GM18502 (cell line): ENCODE measurements around the gene PHF2.

Experiments used
- ATAC-seq: cut with Tn5 transposase; IDR thresholded peaks from one replicate; pipeline ENCODE4 v1.9.1; 2021; ENCODE audit warnings: mild to moderate bottlenecking; ENCODE audit not compliant: unreplicated experiment, poor library complexity

The PHF2 gene

DNA sequence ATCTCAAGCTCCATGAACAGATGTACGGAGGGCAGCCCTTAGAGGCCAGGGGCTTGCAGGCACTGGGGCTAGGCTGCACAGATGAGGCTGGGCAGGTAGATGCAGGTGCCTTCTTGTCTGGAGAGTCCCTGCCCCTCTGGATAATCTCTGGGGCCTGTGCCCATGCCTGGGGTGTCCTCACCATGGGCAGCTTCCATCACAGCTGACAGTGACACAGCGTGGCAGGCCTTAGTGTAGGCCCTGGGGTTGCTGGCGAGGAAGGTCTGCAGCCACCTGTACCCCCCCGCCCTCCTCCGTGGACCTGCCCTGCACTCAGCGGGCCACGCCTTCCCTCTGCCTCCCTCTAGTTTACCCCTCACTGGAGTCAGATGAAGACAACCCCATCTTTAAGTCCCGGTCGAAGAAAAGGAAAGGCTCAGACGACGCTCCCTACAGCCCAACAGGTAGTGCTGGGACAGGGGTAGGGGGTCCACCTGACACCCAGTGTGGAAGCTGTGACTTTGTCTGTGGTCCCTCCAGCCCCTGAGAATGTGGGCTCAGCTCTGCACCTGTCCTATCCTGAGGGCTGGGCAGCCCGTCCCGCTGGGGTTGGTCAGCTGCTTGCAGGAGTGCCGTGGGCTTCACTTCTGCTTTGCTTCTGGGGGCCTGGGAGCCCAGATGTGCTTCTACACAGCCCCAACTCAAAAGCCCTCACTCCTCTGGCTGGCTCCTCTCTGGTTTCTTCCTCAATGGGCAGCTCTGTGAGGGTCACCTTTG lies 98.4 kb downstream of the PHF2 start:
- no peak for ATAC-seq

DNA sequence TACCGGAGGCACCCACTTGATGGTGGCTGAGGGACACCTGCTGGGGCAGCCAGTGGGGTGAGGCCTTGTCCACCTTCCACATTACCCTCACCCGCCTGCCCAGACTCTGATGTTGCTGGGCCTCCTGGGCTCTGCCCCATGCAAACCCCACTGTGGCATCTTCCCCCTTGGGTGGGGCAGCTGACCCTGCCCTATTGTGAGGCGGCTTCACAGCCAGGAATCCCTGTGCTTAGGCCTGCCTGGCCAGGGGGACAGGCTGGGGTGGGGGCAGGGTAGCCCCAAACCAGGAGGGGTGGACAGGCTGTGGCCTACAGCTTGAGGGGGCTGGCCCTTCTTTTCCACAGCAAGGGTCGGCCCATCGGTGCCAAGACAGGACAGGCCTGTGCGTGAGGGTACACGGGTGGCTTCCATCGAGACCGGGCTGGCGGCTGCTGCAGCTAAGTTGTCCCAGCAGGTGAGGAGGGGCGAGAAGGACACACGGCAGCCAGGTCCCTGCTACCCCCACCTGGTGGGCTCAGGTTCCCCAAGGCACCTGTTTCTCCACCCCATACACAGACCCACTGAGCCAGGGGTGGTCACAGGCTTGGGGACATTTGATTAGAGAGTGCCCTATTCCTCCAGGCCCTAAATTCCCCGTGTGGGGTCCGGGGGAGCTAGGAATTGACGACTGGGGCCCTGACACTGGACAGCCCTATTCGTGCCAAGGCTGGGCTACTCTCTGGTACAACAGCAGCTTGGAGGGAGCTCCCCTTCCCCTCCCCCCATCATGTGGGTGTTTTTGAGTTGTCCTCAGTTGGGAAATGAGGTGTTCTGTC lies 99.2 kb downstream of the PHF2 start:
- no peak for ATAC-seq

DNA sequence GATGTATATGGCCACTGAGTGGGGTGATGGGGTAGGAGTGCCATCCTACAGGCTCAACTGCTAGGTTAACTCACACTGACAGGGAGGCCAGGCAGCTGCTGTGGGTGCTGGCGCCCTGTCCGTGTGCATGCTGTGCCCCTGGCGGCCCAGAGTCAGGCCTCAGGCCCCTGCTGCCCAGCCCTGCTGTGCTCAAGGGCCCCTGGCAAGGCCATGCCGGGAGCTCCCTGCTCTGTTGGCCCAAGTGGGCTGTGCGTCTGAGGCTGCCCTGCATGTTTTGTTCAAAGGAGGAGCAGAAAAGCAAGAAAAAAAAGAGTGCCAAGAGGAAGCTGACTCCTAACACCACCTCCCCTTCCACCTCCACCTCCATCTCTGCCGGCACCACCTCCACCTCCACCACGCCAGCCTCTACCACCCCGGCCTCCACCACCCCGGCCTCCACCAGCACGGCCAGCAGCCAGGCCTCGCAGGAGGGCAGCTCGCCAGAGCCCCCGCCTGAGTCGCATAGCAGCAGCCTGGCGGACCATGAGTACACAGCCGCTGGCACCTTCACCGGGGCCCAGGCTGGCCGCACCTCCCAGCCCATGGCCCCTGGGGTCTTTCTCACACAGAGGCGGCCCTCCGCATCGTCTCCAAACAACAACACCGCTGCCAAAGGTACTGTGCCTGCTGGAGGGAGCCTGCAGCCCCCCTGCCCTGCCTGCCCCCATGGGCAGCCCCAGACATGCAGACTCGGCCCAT lies 100.1 kb downstream of the PHF2 start:
- no peak for ATAC-seq

GRCh38 chr9:93677048-93677571 lies 100.7 kb downstream of the PHF2 start:
- ATAC-seq: no peak

GRCh38 chr9:93677641-93678136 lies 101.3 kb downstream of the PHF2 start:
- no peak for ATAC-seq

DNA sequence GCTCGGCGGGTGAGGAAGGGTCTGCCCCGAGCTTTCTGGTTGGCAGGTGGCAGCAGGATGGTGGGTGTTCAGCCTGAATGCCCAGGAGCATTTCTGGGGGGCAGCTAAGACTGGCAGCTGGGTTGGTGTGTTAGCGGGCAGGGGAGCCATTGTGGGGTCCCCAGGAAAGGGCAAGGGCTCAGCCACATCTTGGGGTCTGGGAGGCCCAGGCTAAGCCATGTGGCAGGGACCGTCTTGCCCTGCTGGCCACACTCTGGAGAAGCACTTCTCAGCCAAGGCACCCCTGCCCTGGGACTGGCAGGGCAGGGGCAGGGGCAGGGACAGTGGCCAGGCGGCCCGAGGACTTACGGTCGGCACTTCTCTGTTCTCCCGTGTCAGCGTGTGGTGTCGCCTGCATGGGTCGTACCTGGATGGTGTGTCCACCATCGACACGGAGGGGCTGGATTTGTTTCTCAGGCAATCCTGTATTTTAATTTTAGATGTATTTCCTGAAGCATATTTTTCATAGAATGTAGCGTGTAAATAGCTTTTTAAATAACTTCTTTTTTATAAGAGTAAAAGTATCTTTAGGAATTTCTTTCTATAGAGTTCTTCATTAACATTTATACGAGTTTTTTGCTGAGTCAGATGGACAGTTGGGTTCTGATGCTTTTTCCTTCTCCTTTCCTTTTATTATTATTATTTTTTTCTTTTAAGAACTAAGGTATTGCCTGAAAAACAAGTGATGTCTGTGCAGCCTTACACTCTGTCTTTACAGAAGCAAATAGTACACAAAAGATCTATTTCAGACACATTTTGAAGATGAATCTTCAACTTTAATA lies 102.0 kb downstream of the PHF2 start:
- no peak for ATAC-seq

- ATAC-seq: no peak
These were observed 103.4 kb downstream of the PHF2 start for GRCh38 chr9:93679536-93680442.

DNA sequence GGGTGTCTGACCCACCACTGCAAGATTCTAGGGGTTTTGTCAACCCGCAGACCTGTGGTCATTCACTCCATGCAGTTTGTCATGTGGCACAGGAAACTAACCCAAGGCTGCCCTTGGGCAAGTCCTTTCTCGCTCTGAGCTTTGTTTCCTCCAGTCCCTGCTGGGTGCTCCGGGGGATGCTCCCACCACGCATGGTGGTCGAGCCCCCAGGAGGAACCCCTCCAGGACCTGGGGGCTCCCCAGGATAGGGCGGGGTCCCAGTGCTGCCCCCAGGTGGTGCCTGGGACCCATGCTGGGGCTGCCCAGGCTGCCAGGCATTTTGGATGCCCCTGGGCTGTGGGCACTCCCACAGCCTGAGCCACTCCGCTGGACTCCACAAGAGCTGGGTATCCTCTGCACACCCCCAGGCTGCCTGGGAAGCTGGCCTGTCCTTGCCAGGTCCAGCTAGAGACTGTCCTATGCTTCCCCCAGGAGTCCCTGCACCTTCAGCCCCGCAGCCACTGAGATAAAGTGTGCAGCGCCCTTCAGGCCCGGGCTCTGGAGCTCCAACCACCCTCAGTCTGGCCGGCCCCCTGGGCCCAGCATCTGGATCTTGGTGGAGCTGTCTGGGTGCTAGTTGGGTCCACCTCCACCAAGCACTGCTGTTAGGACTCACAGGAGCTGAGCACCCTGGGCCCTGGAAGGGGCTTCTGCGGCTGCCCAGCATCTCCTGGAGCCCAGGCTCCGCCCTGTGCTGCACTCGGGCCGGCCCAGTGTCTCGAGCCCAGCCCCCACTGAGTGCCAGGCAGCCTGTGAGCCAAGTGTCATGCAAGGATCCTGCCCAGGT lies 104.3 kb downstream of the PHF2 start:
- ATAC-seq: no peak

GRCh38 chr9:93681269-93682154 lies 105.1 kb downstream of the PHF2 start:
- ATAC-seq: no peak

GRCh38 chr9:93682155-93682968 lies 106.0 kb downstream of the PHF2 start:
- ATAC-seq: no peak

DNA sequence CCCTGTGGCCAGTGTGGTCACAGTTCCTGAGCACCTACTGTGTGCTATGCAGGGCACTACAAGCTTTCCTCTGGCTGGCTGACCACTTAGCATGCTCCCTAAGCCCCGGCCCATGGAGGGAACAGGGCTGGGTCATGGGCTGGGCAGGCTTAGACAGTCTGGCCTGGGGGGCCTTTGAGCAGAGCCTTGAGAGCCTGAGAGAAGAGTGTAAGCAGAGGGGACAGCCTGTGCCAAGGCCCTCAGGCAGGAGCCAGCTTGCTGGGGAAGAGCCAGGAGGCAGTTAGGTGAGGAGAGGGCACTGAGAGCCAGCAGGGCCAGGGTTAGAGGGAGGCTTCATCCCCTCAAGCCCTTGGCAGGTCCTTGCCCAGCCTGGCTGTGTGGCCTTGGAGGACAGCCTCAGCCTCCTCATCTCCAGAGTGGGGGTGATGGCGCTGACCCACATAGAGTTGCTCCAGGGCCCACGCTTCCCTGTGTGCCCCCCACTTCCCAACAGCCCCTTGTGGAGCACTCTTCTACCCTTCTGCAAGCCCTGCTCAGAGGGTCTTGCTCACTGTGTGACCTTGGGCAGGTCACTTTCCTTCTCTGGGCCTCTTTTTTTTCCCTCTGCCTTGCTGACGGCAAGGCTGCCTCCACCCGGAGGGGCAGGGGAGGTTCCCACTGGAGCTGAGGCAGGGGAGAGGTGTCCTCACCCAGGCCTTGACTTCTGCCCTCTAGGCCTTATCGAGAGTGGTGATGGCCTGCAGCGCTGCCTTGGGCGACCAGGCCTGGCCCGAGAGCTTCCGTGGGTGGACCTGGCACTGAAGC lies 107.1 kb downstream of the PHF2 start:
- no peak for ATAC-seq

- ATAC-seq: no peak
These were observed 107.9 kb downstream of the PHF2 start for GRCh38 chr9:93684161-93684765.

GRCh38 chr9:93684806-93685543 lies 108.6 kb downstream of the PHF2 start:
- ATAC-seq: no peak

DNA sequence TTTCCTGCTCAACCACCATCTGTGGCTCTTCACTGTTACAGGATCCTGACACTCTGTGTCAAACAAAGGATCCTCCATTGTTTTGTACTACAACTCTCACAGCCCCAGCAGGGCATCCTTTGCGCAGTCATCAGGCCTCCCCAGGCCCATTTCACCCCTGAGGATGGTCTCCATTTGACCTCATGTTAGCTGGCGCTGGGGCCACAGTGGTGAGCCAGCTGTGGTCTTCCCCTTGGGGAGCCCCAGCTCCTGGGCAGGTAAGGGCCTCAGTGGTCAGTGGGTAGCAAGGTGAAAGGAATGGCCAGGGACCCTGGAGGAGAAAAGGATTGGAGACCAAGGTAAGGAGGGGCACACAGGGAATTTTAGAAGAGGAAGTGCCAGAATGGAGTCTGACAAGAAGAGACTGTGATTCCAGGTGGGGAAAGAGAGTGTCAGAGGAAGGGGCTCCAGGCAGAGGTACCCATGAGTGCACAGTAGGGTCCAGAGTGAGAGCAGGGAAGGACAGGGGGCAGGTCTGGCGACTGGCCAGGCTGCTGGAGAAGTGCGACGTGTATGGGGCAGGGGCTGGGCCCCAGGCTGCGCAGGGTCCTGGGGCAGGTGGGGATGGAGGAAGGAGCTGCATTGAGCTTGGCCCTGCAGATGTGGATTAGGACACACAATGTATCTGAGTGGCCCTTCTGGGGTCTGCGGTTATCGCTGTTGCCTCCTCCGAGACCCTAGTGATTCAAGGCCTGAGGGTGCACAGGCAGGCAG lies 109.9 kb downstream of the PHF2 start:
- no peak for ATAC-seq
